Left lung (tissue), 10 donors: Measurements from ENCODE around the gene PRXL2A. TPM values are rescaled to one million over a fixed set of nuclear protein-coding genes. Genes with fewer than 3 reads are reported as not detected.

Experiments
- ATAC-seq: fragments of 200-7000 bp; cut with Tn5 transposase; one replicate; pipeline ENCODE4 v1.9.1; 2020; ENCODE audit warnings: moderate library complexity
- DNase-seq, 4 donors: peaks; one replicate each; pipeline ENCODE4 v3.0.0-alpha.2; 2013 to 2020
- H3K27ac ChIP-seq, 2 donors: fragments of 200-600 bp; sonication (generic) in 1 of 2; one replicate each; pipeline versions ENCODE4 v1.5.0 to v1.8.0; 2020 to 2021
- H3K27me3 ChIP-seq, 2 donors: fragments of 200-600 bp; sonication (generic) in 1 of 2; one replicate each; pipeline versions ENCODE4 v1.5.0 to v1.8.0; 2020 to 2021
- H3K36me3 ChIP-seq, 2 donors: fragments of 200-600 bp; sonication (generic) in 1 of 2; one replicate each; pipeline versions ENCODE4 v1.5.0 to v1.8.0; 2020 to 2021
- H3K4me1 ChIP-seq, 2 donors: fragments of 200-600 bp; one replicate each; pipeline ENCODE4 v1.8.0; 2021
- H3K4me3 ChIP-seq, 2 donors: fragments of 200-600 bp; sonication (generic) in 1 of 2; one replicate each; pipeline versions ENCODE4 v1.5.0 to v1.8.0; 2020 to 2021; ENCODE audit warnings: mild to moderate bottlenecking in 1 of 2
- H3K9me3 ChIP-seq, 2 donors: fragments of 200-600 bp; sonication (generic) in 1 of 2; one replicate each; pipeline versions ENCODE4 v1.5.0 to v1.8.0; 2020 to 2021
- intact Hi-C, 2 donors: fragments of 100-400 bp; cut with DNase I; formaldehyde crosslinking; loops; one replicate each; pipeline versions ENCODE4 v1.11.2 to v1.14.2; 2022
- polyA plus RNA-seq, 6 donors: library from polyadenylated mRNA; unstranded; fragments of 120-200 nt; gene quantifications; one replicate each; pipeline ENCODE4 v1.2.1, GENCODE V29; 2013; ENCODE audit not compliant: insufficient read length in 6 of 6
- total RNA-seq, 2 donors: library from RNA; stranded (reverse); fragmentation: NEBNext Ultra II Directional; extraction: Animal tissue kit (Norgen Biotek cat#: 25700); gene quantifications; one replicate each; pipeline ENCODE4 v1.2.1, GENCODE V29; 2021
- TF ChIP-seq, protein P1 (sequence below), 2 donors: fragments of 200-600 bp; sonication (generic) in 1 of 2; IDR thresholded peaks; one replicate each; pipeline versions ENCODE4 v1.5.0 to v1.8.0; 2021; ENCODE audit warnings: antibody characterized with exemption in 2 of 2
- donor health status: DM: no; HTN: yes; CAD: no.
- donor health status: DM: no; HTN: no; CAD: no.

PRXL2A gene
- total and polyA plus RNA-seq, 8 donors, result 46.2 to 96.9 (median 90.7) TPM

DNA sequence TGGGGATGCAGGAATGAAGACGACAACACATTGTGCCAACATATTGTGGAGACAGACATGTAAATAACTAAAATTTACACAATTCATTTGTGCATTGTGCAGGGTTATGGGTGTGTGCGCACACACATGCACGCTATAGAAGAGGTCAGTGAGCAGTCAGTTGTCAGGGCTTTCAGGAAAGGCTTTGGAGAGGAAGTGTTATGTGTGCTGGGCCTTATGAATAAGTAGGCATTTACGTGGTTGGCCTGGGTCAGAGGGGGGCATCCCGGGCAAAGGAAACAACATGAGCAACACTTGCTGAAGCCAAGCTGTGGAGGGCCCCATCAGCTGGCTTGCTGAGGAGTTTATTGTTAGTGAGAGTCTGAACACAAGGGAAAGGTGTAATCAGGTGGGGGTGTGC, 4.1 kb downstream of the PRXL2A start:
- H3K27me3 ChIP-seq, result peaks cover 0 to 18% of the 10 kb centered on the region in 2 donors
- no peak overlapping the region for H3K4me3 ChIP-seq
- peaks cover 16 to 39% of the 10 kb centered on the region in 2 donors for H3K4me1 ChIP-seq
- no peak for ATAC-seq
- no peaks in the 10 kb centered on the region for H3K36me3 ChIP-seq
- intact Hi-C loops, result no loop called here
- no peak overlapping the region for H3K27ac ChIP-seq
- no peaks in the 10 kb centered on the region for H3K9me3 ChIP-seq
- TF ChIP-seq, protein P1, sequence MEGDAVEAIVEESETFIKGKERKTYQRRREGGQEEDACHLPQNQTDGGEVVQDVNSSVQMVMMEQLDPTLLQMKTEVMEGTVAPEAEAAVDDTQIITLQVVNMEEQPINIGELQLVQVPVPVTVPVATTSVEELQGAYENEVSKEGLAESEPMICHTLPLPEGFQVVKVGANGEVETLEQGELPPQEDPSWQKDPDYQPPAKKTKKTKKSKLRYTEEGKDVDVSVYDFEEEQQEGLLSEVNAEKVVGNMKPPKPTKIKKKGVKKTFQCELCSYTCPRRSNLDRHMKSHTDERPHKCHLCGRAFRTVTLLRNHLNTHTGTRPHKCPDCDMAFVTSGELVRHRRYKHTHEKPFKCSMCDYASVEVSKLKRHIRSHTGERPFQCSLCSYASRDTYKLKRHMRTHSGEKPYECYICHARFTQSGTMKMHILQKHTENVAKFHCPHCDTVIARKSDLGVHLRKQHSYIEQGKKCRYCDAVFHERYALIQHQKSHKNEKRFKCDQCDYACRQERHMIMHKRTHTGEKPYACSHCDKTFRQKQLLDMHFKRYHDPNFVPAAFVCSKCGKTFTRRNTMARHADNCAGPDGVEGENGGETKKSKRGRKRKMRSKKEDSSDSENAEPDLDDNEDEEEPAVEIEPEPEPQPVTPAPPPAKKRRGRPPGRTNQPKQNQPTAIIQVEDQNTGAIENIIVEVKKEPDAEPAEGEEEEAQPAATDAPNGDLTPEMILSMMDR (IDR thresholded peaks at IDR 0.05), result no peak
- no peak for DNase-seq

DNA sequence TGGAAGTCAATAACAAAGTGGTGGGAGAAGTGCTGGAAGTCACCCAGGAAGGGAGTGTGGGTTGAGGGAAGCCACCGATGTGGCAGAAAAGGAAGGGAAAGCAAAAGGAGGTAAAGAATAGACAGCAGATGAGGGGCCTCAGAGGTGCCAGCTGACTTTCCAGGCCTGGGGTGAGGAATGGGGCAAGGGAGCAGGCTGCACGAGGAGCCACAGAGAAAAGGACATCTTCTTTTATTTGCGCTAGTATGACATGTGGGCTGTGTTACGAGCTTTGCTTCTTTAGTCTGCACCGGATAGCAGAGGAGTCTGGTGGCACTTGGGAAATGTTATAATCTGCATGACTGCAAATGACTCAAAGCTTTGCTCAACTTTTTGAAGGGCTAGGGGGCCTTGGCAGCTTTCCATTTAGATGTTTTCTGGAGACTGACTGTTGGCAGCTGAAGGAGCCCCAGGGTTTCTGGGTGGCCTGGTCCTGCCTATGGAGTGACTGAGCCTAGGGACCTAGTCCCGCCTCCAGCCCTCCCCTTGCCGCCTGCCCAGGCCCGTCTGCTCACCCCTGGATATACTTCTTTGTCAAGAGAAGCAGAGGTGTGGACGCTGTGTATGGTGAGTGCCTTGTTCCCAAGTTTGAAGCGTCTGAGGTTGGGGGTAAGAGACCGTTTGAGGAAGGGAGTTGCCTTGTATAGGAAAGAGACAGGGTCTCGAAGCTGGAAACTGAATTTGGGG, 5.1 kb downstream of the PRXL2A start:
- ATAC-seq (no peak), DNase-seq (peak in 2 of 4 donors; percentile 87 to 93)
- TF ChIP-seq, protein P1 (IDR thresholded peaks at IDR 0.05), result no peak
- H3K4me3 ChIP-seq, result no peak overlapping the region
- H3K9me3 ChIP-seq, result no peaks in the 10 kb centered on the region
- intact Hi-C loops, result no loop called here
- H3K27ac ChIP-seq, result peak overlapping the region in 1 of 2 donors; percentile 2
- peaks cover 0 to 8% of the 10 kb centered on the region in 2 donors for H3K27me3 ChIP-seq
- no peaks in the 10 kb centered on the region for H3K36me3 ChIP-seq
- peaks cover 11 to 30% of the 10 kb centered on the region in 2 donors for H3K4me1 ChIP-seq

DNA sequence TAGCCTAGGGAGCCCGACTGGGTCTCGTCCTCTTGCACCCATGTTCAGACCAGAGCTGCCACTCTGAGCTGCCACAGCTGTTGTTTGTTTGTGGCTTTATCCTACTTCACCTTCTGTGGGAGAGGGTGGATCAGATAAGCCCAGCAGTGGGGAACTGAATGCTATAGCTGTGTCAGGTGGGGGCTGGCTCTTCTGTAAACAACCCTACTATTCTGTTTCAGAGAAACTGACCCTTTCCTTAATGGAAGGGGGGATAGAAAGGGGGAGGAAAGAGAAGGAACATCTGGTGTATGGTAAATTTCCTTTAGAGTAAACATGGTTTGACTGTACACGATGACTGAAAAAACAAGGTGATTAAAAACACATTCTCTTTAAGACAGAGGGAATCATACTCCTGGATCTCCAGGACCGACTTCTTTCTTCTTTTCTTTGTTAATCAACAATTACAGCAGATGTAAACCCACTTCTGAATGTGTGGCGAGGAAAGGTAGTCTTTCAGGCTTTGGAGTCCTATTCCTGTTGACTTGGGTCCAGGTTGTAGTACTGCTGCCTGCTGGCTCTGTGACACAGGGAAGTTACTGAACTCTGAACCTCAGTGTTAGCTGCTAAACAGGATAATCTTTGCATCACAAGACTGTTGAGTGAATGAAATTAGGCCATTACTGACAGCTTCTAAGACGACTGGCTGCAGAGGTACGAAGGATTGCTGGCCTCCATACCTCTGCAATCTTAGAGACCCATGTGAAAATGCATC, 6.0 kb downstream of the PRXL2A start:
- no peak for ATAC-seq
- intact Hi-C loops, result no loop called here
- no peaks in the 10 kb centered on the region for H3K9me3 ChIP-seq
- TF ChIP-seq, protein P1 (IDR thresholded peaks at IDR 0.05), result no peak
- DNase-seq, result peak in 2 of 4 donors; percentile 79 to 81
- peaks cover 9 to 24% of the 10 kb centered on the region in 2 donors for H3K4me1 ChIP-seq
- H3K36me3 ChIP-seq, result no peaks in the 10 kb centered on the region
- H3K4me3 ChIP-seq, result no peak overlapping the region
- H3K27ac ChIP-seq, result no peak overlapping the region
- no peaks in the 10 kb centered on the region for H3K27me3 ChIP-seq

GRCh38 chr10:80415734-80416478, 7.6 kb downstream of the PRXL2A start:
- DNase-seq, result no peak
- TF ChIP-seq, protein P1 (IDR thresholded peaks at IDR 0.05), result no peak
- Histone ChIP-seq H3K36me3 (no peaks in the 10 kb centered on the region), H3K9me3 (no peaks in the 10 kb centered on the region), H3K27ac (no peak overlapping the region), H3K27me3 (no peaks in the 10 kb centered on the region), H3K4me3 (no peak overlapping the region), H3K4me1 (peaks cover 8 to 24% of the 10 kb centered on the region in 2 donors)
- intact Hi-C loops, result no loop called here
- ATAC-seq, result no peak
